ENCODE results near the gene TPPP. TPM values are rescaled to one million over a fixed set of nuclear protein-coding genes. Genes with fewer than 3 reads are reported as not detected.

Gene TPPP
- total RNA-seq, 1 donor from 2014 or later = 10.5 TPM

DNA sequence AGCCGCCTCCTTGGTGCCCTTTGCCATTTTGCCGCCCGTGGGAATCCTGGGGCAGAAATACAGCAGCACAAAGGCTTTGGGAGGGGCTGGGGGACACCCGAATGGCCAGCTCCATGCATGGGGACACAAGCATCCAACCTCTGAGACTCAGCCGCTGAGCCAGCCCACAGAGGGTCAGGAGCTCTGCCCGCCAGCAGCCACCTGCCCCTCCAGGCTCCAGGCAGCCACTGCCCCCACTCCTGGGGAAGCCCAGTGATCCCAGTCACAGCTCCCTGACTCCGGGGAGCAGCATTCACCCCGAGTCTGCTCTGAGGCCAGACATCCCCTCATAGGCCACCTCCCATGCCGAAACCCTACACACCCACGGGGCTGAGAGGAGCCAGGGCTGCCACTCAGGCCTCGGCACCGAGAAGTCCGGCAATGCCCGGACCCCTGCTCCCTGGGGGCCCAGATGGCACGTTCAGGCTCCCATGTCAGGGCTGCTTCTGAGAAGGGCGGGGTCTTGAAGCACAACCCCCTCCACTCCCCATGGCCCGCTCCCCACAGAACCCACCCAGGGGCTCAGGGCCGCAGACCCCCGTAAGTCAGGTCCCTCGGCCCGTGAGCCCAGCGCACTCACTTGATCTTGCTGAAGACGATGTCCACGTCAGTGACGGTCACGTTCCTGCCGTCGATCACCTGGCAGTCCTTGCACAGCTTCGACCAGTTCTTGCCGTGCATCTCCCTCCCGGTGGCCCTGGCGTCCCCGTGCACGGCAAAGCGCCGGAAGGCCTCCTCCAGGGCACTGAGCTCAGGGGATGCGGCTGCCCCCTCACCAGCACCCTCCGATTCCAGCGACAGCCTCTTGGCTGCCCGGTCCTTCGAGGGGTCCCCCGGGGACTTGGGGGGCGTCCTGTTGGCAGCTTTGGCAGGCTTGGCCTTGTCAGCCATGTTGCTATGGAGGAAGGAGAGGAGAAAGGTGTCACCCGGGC, 15.7 kb downstream of the TPPP start:
- no peak for DNase-seq

DNA sequence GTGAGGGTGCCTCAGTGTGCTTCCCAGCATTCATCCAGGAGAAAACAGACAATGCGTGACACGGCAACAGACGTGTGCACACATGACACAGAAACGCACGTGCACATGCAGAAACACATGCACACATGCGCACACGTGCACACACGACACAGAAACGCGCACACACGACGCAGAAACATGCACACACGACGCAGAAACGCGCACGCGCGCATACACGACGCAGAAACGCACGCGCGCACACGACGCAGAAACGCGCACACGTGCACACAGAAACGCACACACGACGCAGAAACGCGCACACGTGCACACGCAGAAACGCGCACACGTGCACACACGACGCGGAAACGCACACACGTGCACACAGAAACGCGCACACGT, 16.5 kb downstream of the TPPP start:
- no peak for DNase-seq

DNA sequence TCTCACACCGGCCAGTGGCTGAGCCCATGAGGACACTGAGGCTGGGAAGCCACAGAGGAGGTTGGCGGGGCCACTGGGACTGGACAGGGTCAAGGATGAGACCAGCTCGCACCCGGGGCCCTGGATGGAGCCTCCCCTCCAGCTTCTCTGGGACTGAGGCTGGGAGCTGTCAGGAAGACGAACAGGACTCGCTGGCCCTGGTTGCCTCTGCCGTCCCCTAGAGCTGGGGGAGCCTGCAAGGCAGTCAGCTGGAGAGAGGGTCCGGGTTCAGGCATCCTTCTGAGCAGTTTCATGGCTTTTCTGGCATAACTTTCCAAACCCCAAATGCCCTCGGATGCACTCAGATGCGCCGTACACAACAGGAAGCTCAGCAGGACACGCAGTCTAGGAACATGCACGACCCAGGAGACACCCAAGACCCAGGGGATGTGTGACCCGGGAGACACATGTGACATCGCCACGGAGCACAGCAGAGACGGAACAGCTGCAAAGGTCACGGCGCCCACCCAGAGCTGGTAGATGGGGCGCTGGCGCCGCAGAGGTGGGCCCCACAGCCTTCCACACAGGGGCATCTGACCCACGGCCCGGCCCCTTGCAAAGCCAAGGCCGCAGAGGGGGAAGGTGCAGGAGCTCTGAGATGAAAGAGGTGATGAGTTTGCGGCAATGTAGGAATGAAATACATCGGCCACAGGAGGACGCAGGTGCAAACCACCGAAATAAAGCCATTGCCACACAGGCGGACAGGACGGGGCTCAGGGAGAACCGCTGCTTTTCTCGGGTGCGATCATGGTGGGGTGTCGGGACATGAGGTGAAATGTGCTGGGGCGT, 17.1 kb downstream of the TPPP start:
- DNase-seq = no peak

DNA sequence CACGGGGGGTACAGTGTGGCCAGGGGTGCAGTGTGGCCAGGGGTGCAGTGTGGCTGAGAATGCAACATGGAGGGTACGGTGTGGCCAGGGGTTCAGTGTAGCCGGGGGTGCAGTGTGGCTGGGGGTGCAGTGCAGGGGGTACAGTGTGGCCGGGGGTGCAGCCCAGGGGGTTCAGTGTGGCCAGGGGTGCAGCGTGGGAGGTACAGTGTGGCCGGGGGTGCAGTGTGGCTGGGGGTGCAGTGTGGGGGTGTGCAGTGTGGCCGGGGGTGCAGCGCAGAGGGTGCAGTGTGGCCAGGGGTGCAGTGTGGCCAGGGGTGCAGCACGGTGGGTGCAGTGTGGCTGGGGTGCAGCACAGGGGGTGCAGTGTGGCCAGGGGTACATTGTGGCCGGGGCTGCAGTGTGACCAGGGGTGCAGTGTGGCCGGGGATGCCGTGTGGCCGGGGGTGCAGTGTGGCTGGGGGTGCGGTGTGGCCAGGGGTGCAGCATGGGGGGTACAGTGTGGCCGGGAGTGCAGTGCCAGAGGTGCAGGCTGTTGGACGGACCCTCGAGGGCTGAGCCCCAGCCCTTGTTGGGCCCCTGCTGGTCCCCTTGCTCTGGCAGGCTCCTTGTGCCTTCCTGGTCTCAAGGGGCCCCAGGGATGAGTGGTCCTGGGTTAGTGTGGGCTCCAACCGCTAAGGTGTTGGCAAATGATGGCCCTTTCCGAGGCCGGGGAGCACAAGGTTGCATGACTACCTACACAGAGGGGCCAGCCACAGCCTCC, 17.9 kb downstream of the TPPP start:
- DNase-seq = no peak

DNA sequence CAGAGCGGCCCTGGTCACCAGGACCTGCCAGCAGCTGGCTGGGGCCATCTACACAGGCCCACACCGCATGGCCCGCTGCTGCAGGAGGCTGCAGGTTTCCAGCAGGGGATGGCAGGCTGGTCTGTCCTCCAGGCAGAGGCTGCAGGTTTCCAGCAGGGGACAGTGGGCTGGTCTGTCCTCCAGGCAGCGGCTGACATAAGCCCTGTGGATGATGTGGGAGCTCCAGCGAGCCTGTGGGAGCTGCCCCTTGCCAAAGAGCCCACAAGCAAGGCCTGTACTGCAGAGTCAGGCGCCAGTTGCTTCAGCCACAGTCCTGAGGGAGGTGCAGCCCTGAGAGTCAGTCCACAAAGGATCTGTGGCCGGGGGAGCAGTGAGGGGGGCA, 18.5 kb downstream of the TPPP start:
- peak; percentile 66 for DNase-seq

DNA sequence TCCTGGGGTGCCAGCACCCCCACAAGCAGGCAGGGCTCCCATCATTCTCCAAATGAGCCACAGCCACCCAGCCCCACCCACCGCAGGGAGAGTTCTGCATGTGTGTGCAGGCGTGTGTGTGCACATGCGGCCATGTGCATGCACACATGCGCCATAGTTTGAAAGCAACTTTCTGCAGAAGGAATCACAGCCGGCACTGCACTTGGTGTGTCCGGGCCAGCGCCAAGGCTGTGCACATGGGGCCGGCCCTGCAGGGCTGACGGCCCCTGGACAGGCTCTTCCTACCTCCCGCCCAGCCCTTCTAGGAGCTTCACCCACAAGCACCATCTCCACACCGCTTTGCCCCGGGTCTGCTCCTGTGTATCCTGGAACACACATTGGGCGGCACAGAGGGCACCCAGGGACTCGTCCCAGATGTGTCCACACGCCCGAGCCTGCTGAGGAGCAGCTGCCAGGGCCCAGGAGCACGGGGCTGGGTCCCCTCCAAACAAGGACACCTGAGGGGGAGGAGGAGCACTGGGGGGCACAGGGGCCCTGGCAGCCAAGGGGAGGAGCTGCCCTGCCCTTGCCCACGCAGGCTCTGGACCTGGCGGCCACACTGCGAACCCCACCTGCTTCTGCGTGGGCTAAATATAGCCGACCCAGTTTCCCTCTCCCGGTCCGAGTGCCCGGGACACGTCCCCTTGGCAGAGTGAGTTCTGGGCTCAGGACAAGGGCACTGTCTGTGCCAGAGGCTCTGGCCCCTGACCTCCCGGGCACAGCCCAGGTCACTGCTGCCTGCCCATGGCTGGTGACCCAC, 19.1 kb downstream of the TPPP start:
- DNase-seq = peak; percentile 32

DNA sequence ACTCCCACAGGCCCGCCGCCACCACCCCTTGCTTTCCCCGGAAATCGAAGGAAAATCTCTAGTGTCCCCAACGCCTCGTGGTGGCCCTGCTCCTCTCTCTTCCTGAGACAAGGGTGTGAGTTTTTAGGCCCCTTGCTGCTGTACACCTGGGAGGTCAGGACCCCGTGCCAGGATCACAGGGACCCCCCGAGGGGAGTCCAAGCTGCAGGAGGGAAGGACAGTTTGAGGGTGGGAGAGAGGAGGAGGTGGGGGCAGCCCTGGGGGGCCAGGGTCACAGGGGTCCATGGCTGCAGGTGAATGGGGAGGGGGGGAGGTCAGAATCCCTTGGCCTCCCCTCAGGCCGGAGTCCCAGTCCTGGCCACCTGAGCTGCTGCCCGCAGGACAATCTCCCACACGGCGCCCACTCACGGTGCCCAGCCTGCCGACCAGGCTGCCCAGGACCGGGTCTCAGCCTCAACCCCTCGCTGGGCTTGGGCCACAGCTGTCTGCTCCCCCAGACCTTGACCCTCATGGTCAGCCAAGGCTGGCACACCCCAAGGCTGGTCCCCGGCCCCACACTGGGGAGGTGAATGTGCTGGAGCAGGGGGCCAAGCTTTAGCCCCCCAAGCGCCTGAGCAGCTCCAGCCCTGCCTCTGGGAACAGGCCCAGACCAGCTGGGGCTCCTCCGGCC, 19.9 kb downstream of the TPPP start:
- DNase-seq = no peak

DNA sequence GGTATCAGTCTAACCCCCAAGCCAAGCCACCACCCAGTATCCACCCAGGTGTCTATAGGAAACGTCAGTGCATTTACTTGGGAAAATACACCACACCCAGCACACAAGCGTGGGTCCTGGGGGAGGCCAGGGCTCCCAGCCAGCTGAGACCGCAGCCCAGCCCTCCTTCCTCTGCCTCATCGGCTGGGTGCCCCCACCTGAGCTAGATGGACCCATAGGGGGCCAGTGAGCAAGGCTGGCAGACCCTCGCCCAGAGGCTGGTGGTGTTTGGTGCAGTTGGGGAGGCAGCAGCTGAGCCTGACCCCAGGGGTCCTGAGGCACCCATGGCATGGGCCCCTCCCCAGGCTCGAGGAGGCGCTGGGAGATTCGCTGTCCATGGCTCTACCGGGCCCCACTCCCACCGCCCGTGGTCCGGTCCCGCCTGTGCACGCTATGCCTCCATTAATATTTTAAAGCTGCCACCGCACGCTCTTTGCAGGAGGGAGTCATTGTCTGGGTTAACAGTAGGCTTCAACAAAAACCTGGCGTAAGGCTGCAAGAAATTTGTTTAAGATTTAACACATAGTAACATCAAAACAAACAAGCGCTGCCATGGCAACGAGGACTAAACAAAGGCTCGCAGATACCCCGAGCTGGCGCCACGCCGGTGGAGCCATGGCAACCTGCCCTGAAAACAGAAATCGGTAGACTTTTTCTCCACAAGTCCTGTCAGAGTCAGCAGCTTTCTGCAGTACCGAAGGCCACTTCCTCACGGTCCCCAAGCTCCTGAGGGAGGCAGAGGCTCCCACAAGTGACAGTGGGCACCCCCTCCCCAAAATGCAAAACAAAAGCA, 20.6 kb downstream of the TPPP start:
- peak; percentile 97 for DNase-seq

DNA sequence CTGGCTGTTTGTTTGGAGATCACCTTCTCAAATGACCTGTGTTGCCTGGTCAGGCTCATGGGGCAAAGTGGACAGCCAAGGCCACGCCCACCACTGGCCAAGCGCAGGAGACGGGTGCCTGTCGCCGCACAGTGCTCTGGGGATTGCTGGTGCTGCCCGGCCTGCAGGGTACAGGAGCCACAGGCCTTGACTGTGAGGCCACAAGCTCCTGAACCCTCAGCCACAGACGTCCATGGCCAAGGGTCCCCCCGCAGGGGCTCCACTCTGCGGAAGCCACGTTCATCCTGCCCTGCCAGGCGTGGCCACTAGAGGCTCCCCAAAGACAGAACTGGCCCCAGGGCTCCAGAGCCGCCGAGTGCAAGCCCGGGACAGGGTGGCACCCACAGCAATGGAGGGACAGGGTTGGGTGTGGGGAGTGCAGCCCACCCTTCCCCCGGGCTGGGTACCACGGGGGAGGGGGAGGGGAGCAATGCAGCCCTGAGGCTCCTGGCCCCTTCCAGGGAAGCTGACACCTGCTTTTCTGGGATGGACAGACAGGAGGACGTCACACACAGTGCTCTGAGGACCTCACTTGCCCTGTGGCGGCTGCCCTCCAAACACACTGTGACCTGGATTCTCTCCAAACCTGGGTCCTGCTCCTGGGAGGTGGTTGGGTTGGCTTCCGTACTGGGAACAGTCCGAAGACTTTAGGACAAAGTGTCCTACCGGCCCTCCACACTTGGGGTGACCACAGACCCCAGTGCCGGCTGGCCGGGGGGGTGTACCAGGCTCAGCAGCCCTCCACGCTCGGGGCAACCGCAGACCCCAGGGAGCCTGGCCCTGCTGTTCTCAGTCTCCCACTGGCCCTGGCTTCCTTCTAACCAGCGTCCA, 21.5 kb downstream of the TPPP start:
- peak; percentile 86 for DNase-seq

DNA sequence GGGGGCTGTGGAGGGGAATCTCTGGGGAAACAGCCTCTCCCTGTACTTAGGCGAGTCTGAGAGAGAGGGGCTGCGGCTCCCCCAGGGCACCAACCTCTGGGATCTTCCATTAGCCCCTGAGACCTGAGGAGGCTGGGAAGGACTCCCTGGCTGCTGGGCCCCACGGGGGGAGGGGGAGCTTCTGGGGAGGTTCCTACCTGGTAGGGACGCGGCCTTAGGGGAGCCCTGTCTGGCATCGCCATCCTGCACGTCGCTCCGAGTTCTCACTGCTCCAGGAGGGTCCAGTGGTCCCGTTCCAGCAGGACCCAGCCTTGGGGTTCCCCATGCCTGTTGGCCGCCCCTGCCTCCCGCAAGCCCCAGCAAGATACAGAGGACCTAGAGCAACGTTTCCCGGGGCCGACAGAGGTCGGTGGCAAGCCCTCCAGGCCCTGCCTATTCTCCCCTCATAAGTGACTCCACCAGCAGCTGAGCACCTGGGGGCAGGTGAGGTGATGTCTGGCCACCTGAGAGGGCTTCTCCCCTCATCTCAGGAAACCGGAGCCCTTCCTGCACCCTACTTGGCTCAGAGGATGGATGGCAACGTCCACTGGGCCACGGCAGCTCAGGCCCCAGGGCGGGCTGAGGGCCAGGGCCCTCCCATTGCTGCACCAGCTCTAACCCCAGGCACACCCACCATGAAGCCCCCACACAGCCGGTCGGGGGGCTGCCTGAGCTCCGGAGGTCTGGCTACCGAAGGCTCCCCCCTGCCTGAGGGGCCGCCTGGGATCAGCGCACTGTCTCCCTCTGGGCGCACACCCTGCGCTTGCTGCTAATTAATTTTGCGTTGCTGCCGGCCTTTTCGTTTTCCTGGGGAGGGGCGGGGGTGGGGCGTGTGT, 22.5 kb downstream of the TPPP start:
- DNase-seq = no peak

DNA sequence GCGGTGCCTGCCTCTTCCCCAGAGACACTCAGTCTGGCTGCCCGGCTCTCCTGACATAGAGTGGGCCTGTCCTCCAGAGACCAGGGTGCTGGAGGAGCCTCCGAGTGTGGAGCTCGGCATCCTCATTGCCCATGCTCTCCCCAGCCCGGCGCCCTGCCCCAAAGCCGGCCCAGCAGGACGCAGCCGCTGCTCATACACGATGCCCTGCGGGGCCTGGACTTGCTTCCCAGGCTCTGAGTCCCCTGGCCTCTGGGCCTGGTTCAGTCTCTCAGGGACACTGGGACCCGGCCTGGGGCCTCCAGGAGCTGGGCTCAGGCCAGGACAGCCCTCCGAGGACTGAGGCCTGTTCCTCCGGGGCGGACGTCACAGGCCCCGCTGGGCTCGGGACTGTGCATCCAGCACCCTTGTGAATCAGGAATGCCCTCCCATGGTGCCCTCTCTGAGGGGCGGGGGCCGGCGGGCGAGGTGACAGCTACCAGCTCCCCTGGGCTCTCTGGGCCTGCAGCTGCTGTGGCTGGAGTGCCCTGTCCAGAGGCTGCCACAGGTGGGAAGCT, 23.2 kb downstream of the TPPP start:
- DNase-seq = no peak

DNA sequence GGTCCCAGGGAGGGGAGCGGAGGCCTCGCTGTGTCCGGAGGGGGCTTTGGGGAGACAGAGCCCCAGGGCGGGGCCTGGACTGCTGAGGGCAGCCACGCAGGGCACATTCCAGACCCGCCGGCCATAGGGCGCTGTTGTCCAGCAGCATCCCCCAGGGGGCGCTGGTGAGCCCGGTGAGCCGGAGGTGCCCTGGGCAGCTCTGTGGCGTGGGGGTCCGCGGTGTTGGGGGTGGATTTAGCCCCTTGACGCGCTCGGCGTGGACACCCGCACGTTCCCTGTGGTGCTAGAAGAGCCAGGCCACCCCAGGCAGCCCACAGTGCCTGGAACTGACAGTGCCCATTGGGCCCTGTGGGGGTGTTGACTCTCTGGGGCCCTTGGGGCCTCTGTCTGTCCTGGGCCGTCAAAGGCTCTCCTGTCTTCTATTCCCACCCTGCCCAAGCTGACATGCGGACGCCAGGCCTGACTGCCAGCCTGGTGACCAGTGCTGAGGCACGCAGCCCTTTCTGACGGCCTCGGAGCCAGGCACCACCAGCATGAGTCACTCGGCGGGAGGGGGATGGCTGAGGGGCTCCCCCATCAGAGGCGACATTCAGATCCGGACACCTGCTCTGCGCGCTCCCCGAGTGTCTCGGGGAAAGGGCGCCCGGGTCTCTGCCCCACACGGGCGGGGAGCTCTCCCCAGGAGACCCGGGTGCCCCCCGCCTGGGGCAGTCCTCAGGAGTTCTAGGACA, 23.9 kb downstream of the TPPP start:
- no peak for DNase-seq

DNA sequence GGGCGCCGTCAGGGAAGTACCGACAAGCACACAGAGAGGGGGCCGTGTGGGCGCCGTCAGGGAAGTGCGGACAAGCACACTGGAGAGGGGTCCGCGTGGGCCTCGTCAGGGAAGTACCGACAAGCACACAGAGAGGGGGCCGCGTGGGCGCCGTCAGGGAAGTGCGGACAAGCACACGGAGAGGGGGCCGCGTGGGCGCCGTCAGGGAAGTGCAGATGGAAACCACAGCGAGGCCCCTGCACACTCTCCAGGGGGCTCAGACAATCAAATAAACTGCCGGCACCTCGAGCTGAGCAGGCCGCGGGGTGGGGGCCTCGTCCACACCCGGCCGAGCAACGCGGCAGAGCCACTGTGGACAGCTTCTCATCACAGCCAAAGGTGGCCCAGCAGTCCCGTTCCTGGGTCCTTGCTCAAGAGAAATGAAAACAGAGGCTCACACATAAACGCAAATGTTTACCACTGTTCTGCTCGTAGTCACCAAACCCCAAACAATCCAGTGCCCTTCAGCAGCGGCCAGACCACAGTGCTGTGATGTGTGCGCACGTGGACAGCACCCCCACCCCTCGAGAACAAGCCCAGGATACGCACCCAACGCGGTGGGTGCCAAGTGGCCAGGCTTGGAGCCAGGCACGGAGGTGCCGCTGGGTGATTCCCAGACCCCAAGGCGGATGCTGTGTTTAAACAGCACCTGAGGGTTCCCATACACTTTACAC, 24.7 kb downstream of the TPPP start:
- DNase-seq = no peak

DNA sequence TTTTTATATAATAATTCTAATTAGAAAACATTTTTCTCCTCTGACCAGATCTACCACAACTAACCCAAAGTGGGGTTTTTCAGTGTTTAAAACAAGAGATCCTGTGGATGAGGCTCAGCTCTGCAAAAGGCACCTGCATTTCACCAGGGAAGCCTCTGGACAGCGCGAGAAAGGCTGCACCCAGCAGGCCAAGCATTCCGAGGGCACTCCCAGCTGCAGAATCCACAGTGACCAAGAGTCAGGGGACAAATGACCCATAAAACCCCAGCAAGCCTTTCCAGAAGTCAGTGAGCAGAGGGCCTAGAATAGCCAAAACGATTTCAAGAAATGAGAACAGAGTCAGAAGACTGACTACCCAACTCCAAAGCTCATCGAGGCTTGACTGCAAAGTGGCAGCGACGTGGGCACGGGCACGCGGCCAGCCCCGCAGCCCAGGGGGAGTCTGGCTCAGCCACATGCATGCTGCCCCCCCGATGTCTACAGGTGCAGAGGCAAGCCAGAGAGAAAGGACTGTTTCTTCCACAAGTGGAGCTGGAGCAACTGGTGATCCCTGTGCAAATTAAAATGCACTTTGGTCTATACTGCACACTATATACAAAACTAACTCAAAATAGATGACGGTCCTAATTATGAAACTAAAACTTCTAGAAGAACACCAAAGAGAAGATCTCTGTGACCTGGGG, 26.2 kb downstream of the TPPP start:
- DNase-seq = no peak

DNA sequence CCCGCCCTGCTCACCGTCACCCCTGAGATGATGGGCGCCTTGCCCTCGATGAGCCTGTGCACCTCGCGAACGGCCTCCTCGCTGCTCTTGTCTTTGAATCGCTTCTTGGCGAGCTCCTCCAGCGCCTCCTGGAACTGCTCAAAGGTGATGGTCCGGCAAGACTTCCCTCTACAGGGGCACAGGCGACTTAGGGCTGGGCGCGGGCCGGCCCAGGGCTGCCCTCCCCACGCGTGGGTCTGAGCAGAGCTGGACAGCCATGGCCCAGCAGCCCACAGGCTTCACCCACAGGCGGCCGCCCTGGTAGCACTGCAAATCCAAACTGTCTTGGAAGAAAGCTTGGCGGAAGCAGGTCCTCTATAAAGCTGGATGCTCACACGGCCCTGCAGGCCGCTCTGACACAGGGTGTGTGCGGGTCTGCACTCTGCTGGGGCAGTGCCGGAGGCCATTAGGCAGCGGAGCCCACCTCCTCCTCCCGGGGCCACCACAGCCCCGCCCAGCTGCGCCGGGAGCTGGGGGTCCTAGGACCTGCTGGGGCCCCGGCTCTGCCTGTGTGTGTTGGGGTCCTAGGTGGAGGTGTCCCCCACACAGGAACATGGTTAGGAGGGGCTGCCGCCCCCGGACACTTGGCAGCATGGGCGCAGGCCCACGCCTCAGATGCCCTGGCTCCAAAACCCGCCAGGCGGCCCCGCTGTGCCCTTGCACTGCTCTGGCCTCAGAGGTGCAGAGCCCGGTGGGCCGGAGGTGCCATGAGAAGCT, 27.0 kb downstream of the TPPP start:
- DNase-seq = no peak

Measured in tongue (tissue), 2 donors.